Measurements from ENCODE around the gene SLC7A9. TPM values are rescaled to one million over a fixed set of nuclear protein-coding genes. Genes with fewer than 3 reads are reported as not detected.

The SLC7A9 gene
- total and polyA plus RNA-seq, 5 experiments from 2014 or later, result 0.93 to 1.5 TPM; not detected in 3

- POLR2A ChIA-PET, result no interaction called here
- DNase-seq (no peak), ATAC-seq (no peak)
- Mint-ChIP-seq H3K27me3 (no peaks in the 10 kb centered on the region), H3K4me3 (no peak overlapping the region), H3K36me3 (peaks cover 0 to 14% (median 4%) of the 10 kb centered on the region in 3 donors), H3K4me1 (peaks cover 0 to 2% (median 0%) of the 10 kb centered on the region in 4 donors), H3K27ac (no peak overlapping the region), H3K9me3 (no peaks in the 10 kb centered on the region)
Observed at GRCh38 chr19:32878988-32879387, 9.4 kb upstream of the SLC7A9 start.

GRCh38 chr19:32877977-32878745 lies 8.6 kb upstream of the SLC7A9 start:
- peak overlapping the region in 1 of 10 donors; percentile 62 for H3K27ac Mint-ChIP-seq
- DNase-seq, result no peak
- H3K9me3 Mint-ChIP-seq, result no peaks in the 10 kb centered on the region
- no peaks in the 10 kb centered on the region for H3K27me3 Mint-ChIP-seq
- H3K36me3 Mint-ChIP-seq, result peaks cover 0 to 11% (median 4%) of the 10 kb centered on the region in 3 donors
- H3K4me3 Mint-ChIP-seq, result no peak overlapping the region
- no peak for ATAC-seq
- peaks cover 0 to 2% (median 0%) of the 10 kb centered on the region in 4 donors for H3K4me1 Mint-ChIP-seq
- POLR2A ChIA-PET, result no interaction called here

GRCh38 chr19:32877323-32877912 lies 7.9 kb upstream of the SLC7A9 start:
- Mint-ChIP-seq H3K4me1 (peaks cover 0 to 2% (median 0%) of the 10 kb centered on the region in 4 donors), H3K9me3 (no peaks in the 10 kb centered on the region), H3K4me3 (no peak overlapping the region), H3K36me3 (peaks cover 0 to 11% (median 4%) of the 10 kb centered on the region in 3 donors), H3K27me3 (no peaks in the 10 kb centered on the region), H3K27ac (no peak overlapping the region)
- POLR2A ChIA-PET, result no interaction called here
- ATAC-seq, result no peak
- no peak for DNase-seq

- Mint-ChIP-seq H3K36me3 (peaks cover 0 to 11% (median 4%) of the 10 kb centered on the region in 3 donors), H3K4me3 (no peak overlapping the region), H3K27me3 (no peaks in the 10 kb centered on the region), H3K9me3 (no peaks in the 10 kb centered on the region), H3K27ac (peak overlapping the region in 1 of 10 donors; percentile 51), H3K4me1 (peaks cover 0 to 2% (median 0%) of the 10 kb centered on the region in 4 donors)
- no peak for ATAC-seq
- POLR2A ChIA-PET, result no interaction called here
- no peak for DNase-seq
Observed at GRCh38 chr19:32876919-32877285, 7.3 kb upstream of the SLC7A9 start.

- POLR2A ChIA-PET, result no interaction called here
- Mint-ChIP-seq H3K27ac (peak overlapping the region in 1 of 10 donors; percentile 51), H3K27me3 (no peaks in the 10 kb centered on the region), H3K36me3 (peaks cover 0 to 11% (median 4%) of the 10 kb centered on the region in 3 donors), H3K4me1 (peaks cover 0 to 2% (median 0%) of the 10 kb centered on the region in 4 donors), H3K4me3 (no peak overlapping the region), H3K9me3 (no peaks in the 10 kb centered on the region)
- no peak for ATAC-seq
- DNase-seq, result no peak
Observed at GRCh38 chr19:32876236-32876918, 6.8 kb upstream of the SLC7A9 start.

- POLR2A ChIA-PET, result no interaction called here
- no peak for DNase-seq
Observed at GRCh38 chr19:32875428-32875827, 5.9 kb upstream of the SLC7A9 start.

GRCh38 chr19:32874605-32875004 lies 5.0 kb upstream of the SLC7A9 start:
- H3K9me3 Mint-ChIP-seq, result no peaks in the 10 kb centered on the region
- H3K4me3 Mint-ChIP-seq, result no peak overlapping the region
- H3K27ac Mint-ChIP-seq, result no peak overlapping the region
- H3K4me1 Mint-ChIP-seq, result peaks cover 0 to 2% (median 0%) of the 10 kb centered on the region in 4 donors
- no peak for ATAC-seq
- POLR2A ChIA-PET, result no interaction called here
- DNase-seq, result no peak
- peaks cover 0 to 11% (median 4%) of the 10 kb centered on the region in 3 donors for H3K36me3 Mint-ChIP-seq
- H3K27me3 Mint-ChIP-seq, result no peaks in the 10 kb centered on the region

More at GRCh38 chr19:32875428-32875827, 5.9 kb upstream of the SLC7A9 start:
- Mint-ChIP-seq H3K4me3 (no peak overlapping the region), H3K9me3 (no peaks in the 10 kb centered on the region), H3K4me1 (peaks cover 0 to 2% (median 0%) of the 10 kb centered on the region in 4 donors), H3K36me3 (peaks cover 0 to 11% (median 4%) of the 10 kb centered on the region in 3 donors), H3K27me3 (no peaks in the 10 kb centered on the region), H3K27ac (no peak overlapping the region)
- no peak for ATAC-seq

GRCh38 chr19:32873247-32873959 lies 3.8 kb upstream of the SLC7A9 start:
- POLR2A ChIA-PET, result no interaction called here
- no peaks in the 10 kb centered on the region for H3K27me3 Mint-ChIP-seq
- H3K9me3 Mint-ChIP-seq, result no peaks in the 10 kb centered on the region
- peaks cover 0 to 2% (median 0%) of the 10 kb centered on the region in 4 donors for H3K4me1 Mint-ChIP-seq
- no peak for ATAC-seq
- no peak for DNase-seq
- H3K4me3 Mint-ChIP-seq, result no peak overlapping the region
- peaks cover 0 to 5% (median 2%) of the 10 kb centered on the region in 3 donors for H3K36me3 Mint-ChIP-seq
- peak overlapping the region in 1 of 10 donors; percentile 35 for H3K27ac Mint-ChIP-seq

GRCh38 chr19:32872391-32872790 lies 2.8 kb upstream of the SLC7A9 start:
- Mint-ChIP-seq H3K4me3 (no peak overlapping the region), H3K9me3 (no peaks in the 10 kb centered on the region), H3K27me3 (no peaks in the 10 kb centered on the region), H3K4me1 (peaks cover 0 to 2% (median 0%) of the 10 kb centered on the region in 4 donors), H3K27ac (no peak overlapping the region), H3K36me3 (no peaks in the 10 kb centered on the region)
- POLR2A ChIA-PET, result no interaction called here
- ATAC-seq, result no peak
- DNase-seq, result no peak

GRCh38 chr19:32870981-32871451 lies 1.4 kb upstream of the SLC7A9 start:
- H3K4me3 Mint-ChIP-seq, result no peak overlapping the region
- no peak for DNase-seq
- no peak for ATAC-seq
- H3K4me1 Mint-ChIP-seq, result no peaks in the 10 kb centered on the region
- POLR2A ChIA-PET, result no interaction called here
- no peaks in the 10 kb centered on the region for H3K27me3 Mint-ChIP-seq
- no peaks in the 10 kb centered on the region for H3K36me3 Mint-ChIP-seq
- H3K27ac Mint-ChIP-seq, result no peak overlapping the region
- H3K9me3 Mint-ChIP-seq, result no peaks in the 10 kb centered on the region

GRCh38 chr19:32869966-32870573 lies 503 bp upstream of the SLC7A9 start:
- no peak overlapping the region for H3K4me3 Mint-ChIP-seq
- no peaks in the 10 kb centered on the region for H3K9me3 Mint-ChIP-seq
- DNase-seq, result no peak
- no peaks in the 10 kb centered on the region for H3K4me1 Mint-ChIP-seq
- H3K27ac Mint-ChIP-seq, result no peak overlapping the region
- H3K27me3 Mint-ChIP-seq, result no peaks in the 10 kb centered on the region
- no peaks in the 10 kb centered on the region for H3K36me3 Mint-ChIP-seq
- ATAC-seq, result no peak
- POLR2A ChIA-PET, result no interaction called here

GRCh38 chr19:32868206-32868950 lies 1.2 kb downstream of the SLC7A9 start:
- H3K36me3 Mint-ChIP-seq, result no peaks in the 10 kb centered on the region
- H3K9me3 Mint-ChIP-seq, result no peaks in the 10 kb centered on the region
- no peaks in the 10 kb centered on the region for H3K27me3 Mint-ChIP-seq
- no peak for DNase-seq
- no peak overlapping the region for H3K27ac Mint-ChIP-seq
- ATAC-seq, result no peak
- H3K4me3 Mint-ChIP-seq, result no peak overlapping the region
- H3K4me1 Mint-ChIP-seq, result no peaks in the 10 kb centered on the region
- POLR2A ChIA-PET, result no interaction called here

Measured in naive thymus-derived CD8-positive, alpha-beta T cell (primary cell).